Aorta (tissue), 5 donors: Measurements from ENCODE around the gene MIPOL1. TPM values are rescaled to one million over a fixed set of nuclear protein-coding genes. Genes with fewer than 3 reads are reported as not detected.
"Not testable (repeated sequence)": the region's sequence is repeated elsewhere in the genome, so short reads cannot be mapped to it uniquely, and the experiment has no call there.

ENCODE experiments used
- ATAC-seq: fragments of 200-7000 bp; cut with Tn5 transposase; one replicate; pipeline ENCODE4 v1.9.1; 2022; ENCODE audit warnings: moderate library complexity; ENCODE audit not compliant: low FRiP score
- DNase-seq, 2 donors: peaks; one replicate each; pipeline ENCODE4 v3.0.0-alpha.2; 2020
- H3K27ac ChIP-seq, 2 donors: one replicate each; pipeline ENCODE4 v1.5.1; 2013; ENCODE audit warnings: low read length in 2 of 2, mild to moderate bottlenecking in 2 of 2, moderate library complexity in 2 of 2, control low read depth in 1 of 2, inconsistent platforms in 1 of 2, low read depth in 1 of 2
- H3K27me3 ChIP-seq, 2 donors: one replicate each; pipeline ENCODE4 v1.6.1; 2013; ENCODE audit warnings: control low read depth in 1 of 2, low read length in 1 of 2, mild to moderate bottlenecking in 1 of 2, moderate library complexity in 1 of 2; ENCODE audit not compliant: insufficient read depth in 2 of 2, control insufficient read depth in 1 of 2
- H3K36me3 ChIP-seq, 2 donors: one replicate each; pipeline ENCODE4 v1.6.1; 2013; ENCODE audit warnings: control low read depth in 1 of 2, low read length in 1 of 2, mild to moderate bottlenecking in 1 of 2; ENCODE audit not compliant: insufficient read depth in 2 of 2, control insufficient read depth in 1 of 2
- H3K4me1 ChIP-seq, 2 donors: one replicate each; pipeline ENCODE4 v1.6.1; 2013; ENCODE audit warnings: low read length in 2 of 2, control low read depth in 1 of 2, mild to moderate bottlenecking in 1 of 2, moderate library complexity in 1 of 2; ENCODE audit not compliant: insufficient read depth in 2 of 2, control insufficient read depth in 1 of 2
- H3K4me3 ChIP-seq, 2 donors: one replicate each; pipeline ENCODE4 v1.5.1; 2013; ENCODE audit warnings: low read length in 2 of 2, control low read depth in 1 of 2, mild to moderate bottlenecking in 1 of 2
- H3K9me3 ChIP-seq: one replicate; pipeline ENCODE4 v1.6.1; 2013; ENCODE audit warnings: mild to moderate bottlenecking, low read length; ENCODE audit not compliant: control insufficient read depth
- WGBS, 2 donors: extraction: QIAGEN DNeasy Blood & Tissue Kit; methylation state at CpG; one replicate each; pipeline ENCODE4 v1.1.7; 2013; 5-methylcytosine and 5-hydroxymethylcytosine counted together
- intact Hi-C, 2 donors: fragments of 100-400 bp; cut with DNase I; formaldehyde crosslinking; loops; one replicate each; pipeline versions ENCODE4 v1.14.2 to v1.15.0; 2022
- polyA plus RNA-seq, 2 donors: library from polyadenylated mRNA; stranded (reverse); fragments of 200-250 nt; gene quantifications; one replicate each; pipeline ENCODE4 v1.2.3, GENCODE V29; 2013
- total RNA-seq, 2 donors: library from RNA; stranded (reverse); fragmentation: NEBNext Ultra II Directional; extraction: Animal tissue kit (Norgen Biotek cat#: 25700); gene quantifications; one replicate each; pipeline ENCODE4 v1.2.1, GENCODE V29; 2021
- donor health status: healthy with polysubstance abuse.
- donor health status: Bipolar disorder and iron deficiency.
- donor health status: DM: no; HTN: no; CAD: no.
- donor health status: DM: no; HTN: no; CAD: no.
- donor health status: DM: yes; HTN: yes; CAD: no.

The MIPOL1 gene
- total and polyA plus RNA-seq, 4 donors = 3.4 to 20.6 (median 11.9) TPM

- intact Hi-C loops = no loop called here
- Histone ChIP-seq H3K27ac (no peak overlapping the region), H3K27me3 (no peaks in the 10 kb centered on the region), H3K4me3 (no peak overlapping the region), H3K9me3 (no peaks in the 10 kb centered on the region), H3K36me3 (no peaks in the 10 kb centered on the region), H3K4me1 (no peaks in the 10 kb centered on the region)
- WGBS, 2 donors = 54 to 61% methylated on average over 6 of the region's 6 CpGs
- no peak for ATAC-seq
- no peak for DNase-seq
These were observed 349.1 kb downstream of the MIPOL1 start for GRCh38 chr14:37546621-37547447.

GRCh38 chr14:37550511-37550910 lies 352.8 kb downstream of the MIPOL1 start:
- H3K27ac ChIP-seq = no peak overlapping the region
- intact Hi-C loops = no loop called here
- no peaks in the 10 kb centered on the region for H3K4me1 ChIP-seq
- no peak for DNase-seq
- H3K36me3 ChIP-seq = no peaks in the 10 kb centered on the region
- H3K9me3 ChIP-seq = no peaks in the 10 kb centered on the region
- H3K4me3 ChIP-seq = no peak overlapping the region
- no peaks in the 10 kb centered on the region for H3K27me3 ChIP-seq
- ATAC-seq = no peak
- WGBS, 2 donors = 5 to 10% methylated on average over 5 of the region's 5 CpGs

- DNase-seq (no peak), ATAC-seq (no peak)
- intact Hi-C loops = no loop called here
- 80 to 90% methylated on average over 1 of the region's 1 CpG for WGBS, 2 donors
- no peak overlapping the region for H3K27ac ChIP-seq
- no peaks in the 10 kb centered on the region for H3K36me3 ChIP-seq
- H3K4me1 ChIP-seq = no peaks in the 10 kb centered on the region
- no peaks in the 10 kb centered on the region for H3K9me3 ChIP-seq
- no peaks in the 10 kb centered on the region for H3K27me3 ChIP-seq
- no peak overlapping the region for H3K4me3 ChIP-seq
These were observed 353.4 kb downstream of the MIPOL1 start for GRCh38 chr14:37551119-37551518.

DNA sequence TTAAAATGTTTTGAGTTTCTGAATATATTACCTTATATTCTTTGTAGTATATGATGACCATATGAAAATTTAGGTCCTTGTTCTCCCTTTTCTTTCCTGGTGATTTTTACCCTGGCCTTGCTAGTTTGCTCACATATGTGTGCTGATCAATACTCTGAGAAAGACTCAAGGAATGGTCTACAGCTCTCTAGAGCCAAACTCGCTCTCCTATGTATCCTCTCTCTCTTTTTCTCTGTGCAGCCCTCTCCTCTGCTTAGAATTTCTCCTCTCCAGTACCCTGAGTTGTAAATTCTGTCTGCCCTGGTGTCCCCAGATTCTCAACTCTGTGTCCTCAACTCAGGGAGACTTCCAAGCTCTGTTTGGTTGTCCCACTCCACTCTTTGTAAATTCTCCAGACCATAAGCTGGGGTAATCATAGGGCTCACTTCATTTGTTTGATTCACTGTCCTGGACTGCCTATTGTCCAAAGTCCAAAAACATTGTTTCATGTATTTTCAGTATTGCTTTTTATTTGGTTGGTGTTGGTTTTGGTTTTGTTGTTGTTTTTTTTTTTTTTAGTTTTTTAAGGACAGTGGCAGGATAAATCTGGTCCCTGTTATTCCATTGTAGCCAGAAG lies 356.3 kb downstream of the MIPOL1 start:
- 96 to 100% methylated on average over 1 of the region's 1 CpG for WGBS, 2 donors
- intact Hi-C loops = no loop called here

DNA sequence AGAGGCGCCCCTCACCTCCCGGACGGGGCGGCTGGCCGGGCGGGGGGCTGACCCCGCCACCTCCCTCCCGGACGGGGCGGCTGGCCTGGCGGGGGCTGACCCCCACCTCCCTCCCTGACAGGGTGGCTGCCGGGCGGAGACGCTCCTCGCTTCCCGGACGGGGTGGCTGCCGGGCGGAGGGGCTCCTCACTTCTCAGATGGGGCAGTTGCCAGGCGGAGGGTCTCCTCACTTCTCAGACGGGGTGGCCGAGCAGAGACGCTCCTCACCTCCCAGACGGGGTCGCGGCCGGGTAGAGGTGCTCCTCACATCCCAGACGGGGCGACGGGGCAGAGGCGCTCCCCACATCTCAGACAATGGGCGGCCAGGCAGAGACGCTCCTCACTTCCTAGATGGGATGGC lies 357.9 kb downstream of the MIPOL1 start:
- 91 to 94% methylated on average over 21 to 33 of the region's 33 CpGs for WGBS, 2 donors
- H3K4me3 ChIP-seq, intact Hi-C loops, H3K36me3 ChIP-seq, H3K27me3 ChIP-seq, ATAC-seq, H3K9me3 ChIP-seq, DNase-seq, H3K27ac ChIP-seq, H3K4me1 ChIP-seq: not testable (repeated sequence)

More for the DNA sequence above, 356.3 kb downstream of the MIPOL1 start:
- H3K4me1 ChIP-seq = no peaks in the 10 kb centered on the region
- ATAC-seq (no peak), DNase-seq (no peak)
- H3K27ac ChIP-seq = no peak overlapping the region
- H3K9me3 ChIP-seq = no peaks in the 10 kb centered on the region
- H3K27me3 ChIP-seq = no peaks in the 10 kb centered on the region
- no peak overlapping the region for H3K4me3 ChIP-seq
- no peaks in the 10 kb centered on the region for H3K36me3 ChIP-seq

DNA sequence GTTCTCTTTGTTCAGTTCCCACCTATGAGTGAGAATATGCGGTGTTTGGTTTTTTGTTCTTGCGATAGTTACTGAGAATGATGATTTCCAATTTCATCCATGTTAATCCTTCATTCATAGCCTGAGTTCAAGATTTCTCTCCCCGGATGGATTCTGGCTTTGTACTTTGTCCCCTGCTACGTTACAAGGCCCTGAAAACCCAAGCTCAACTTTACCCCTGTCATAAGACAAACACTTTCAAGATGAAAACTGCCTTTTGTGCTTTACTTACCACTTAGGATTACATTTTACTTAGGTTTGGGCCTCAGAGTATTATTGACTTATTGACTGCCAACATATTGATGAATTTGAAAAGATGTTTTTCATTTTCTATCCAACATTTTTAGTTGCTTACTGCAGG lies 361.0 kb downstream of the MIPOL1 start:
- ATAC-seq = no peak
- 96% methylated on average over 4 of the region's 4 CpGs for WGBS, 2 donors
- H3K4me1 ChIP-seq = no peaks in the 10 kb centered on the region
- no peaks in the 10 kb centered on the region for H3K27me3 ChIP-seq
- no peak overlapping the region for H3K27ac ChIP-seq
- intact Hi-C loops = no loop called here
- no peaks in the 10 kb centered on the region for H3K9me3 ChIP-seq
- no peak overlapping the region for H3K4me3 ChIP-seq
- DNase-seq = no peak
- no peaks in the 10 kb centered on the region for H3K36me3 ChIP-seq

GRCh38 chr14:37559386-37559785 lies 361.6 kb downstream of the MIPOL1 start:
- intact Hi-C loops = no loop called here
- Histone ChIP-seq H3K27ac (no peak overlapping the region), H3K4me1 (no peaks in the 10 kb centered on the region), H3K27me3 (no peaks in the 10 kb centered on the region), H3K36me3 (no peaks in the 10 kb centered on the region), H3K9me3 (no peaks in the 10 kb centered on the region), H3K4me3 (no peak overlapping the region)
- no peak for DNase-seq
- WGBS, 2 donors = 81 to 84% methylated on average over 6 of the region's 6 CpGs
- ATAC-seq = no peak

DNA sequence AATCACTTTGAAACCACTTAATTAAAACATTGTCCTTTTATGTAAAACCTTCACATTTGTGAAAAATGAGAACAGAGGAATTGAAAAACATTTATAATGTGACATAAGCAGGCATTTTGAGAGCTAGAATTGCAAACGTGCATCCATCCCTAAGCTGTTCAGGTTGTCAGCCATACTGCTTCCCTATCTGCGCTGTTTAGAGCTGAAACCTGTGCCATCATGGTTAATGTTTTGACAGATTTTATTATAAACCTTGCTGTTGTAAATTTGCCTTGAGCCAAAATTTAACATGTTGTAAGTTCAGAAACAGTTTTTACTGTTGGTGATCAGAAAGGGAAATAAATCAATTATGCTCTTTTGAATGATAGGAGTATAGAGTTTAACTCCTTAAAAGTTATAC lies 365.5 kb downstream of the MIPOL1 start:
- WGBS, 2 donors = 89 to 91% methylated on average over 2 of the region's 2 CpGs
- ATAC-seq = no peak
- no peak for DNase-seq

DNA sequence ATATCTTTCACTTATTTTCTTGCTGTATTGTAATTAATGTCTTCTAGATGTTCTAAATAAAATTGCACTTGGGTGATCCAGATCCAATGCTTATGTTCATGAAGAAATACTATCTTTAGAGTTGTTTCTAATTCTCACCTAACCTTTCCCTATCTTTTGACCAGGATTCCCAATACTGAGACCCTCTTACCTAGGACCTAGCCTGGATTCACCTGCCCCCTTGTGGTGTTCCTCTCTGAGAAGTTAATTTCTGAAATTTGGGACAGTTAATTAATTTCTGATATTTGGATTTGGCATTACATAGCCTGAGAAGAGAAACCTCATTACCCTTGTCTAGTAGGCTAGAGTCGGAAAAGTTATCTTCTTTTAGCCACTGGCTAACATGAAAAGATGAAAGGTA lies 367.8 kb downstream of the MIPOL1 start:
- H3K4me1 ChIP-seq = no peaks in the 10 kb centered on the region
- H3K9me3 ChIP-seq = no peaks in the 10 kb centered on the region
- H3K4me3 ChIP-seq = no peak overlapping the region
- intact Hi-C loops = no loop called here
- 86 to 95% methylated on average over 1 of the region's 1 CpG for WGBS, 2 donors
- no peak for ATAC-seq
- no peaks in the 10 kb centered on the region for H3K27me3 ChIP-seq
- H3K27ac ChIP-seq = no peak overlapping the region
- DNase-seq = no peak
- H3K36me3 ChIP-seq = no peaks in the 10 kb centered on the region

More for the DNA sequence above, 365.5 kb downstream of the MIPOL1 start:
- H3K27me3 ChIP-seq = no peaks in the 10 kb centered on the region
- no peak overlapping the region for H3K4me3 ChIP-seq
- H3K4me1 ChIP-seq = no peaks in the 10 kb centered on the region
- no peaks in the 10 kb centered on the region for H3K9me3 ChIP-seq
- H3K27ac ChIP-seq = no peak overlapping the region
- no peaks in the 10 kb centered on the region for H3K36me3 ChIP-seq
- intact Hi-C loops = no loop called here
